VCaP (cell line): ENCODE results near the gene PLOD1.

Source experiments
- H3K27ac ChIP-seq: fragments of 450-650 bp; 2 replicates; pipeline ENCODE4 v1.5.1; 2017
- CTCF ChIP-seq: fragments of 450-650 bp; conservative IDR thresholded peaks from 2 replicates; pipeline ENCODE4 v1.5.1; 2017; ENCODE audit warnings: mild to moderate bottlenecking, moderate library complexity

The PLOD1 gene

GRCh38 chr1:11948822-11949458, 14.4 kb downstream of the PLOD1 start:
- no peak overlapping the region for H3K27ac ChIP-seq
- no peak for TF ChIP-seq CTCF

GRCh38 chr1:11951901-11952300, 17.4 kb downstream of the PLOD1 start:
- no peak for TF ChIP-seq CTCF
- H3K27ac ChIP-seq: no peak overlapping the region

GRCh38 chr1:11952455-11953109, 18.1 kb downstream of the PLOD1 start:
- TF ChIP-seq CTCF: no peak
- H3K27ac ChIP-seq: no peak overlapping the region

GRCh38 chr1:11955221-11955620, 20.7 kb downstream of the PLOD1 start:
- no peak overlapping the region for H3K27ac ChIP-seq
- no peak for TF ChIP-seq CTCF

- no peak overlapping the region for H3K27ac ChIP-seq
- TF ChIP-seq CTCF: no peak
These were observed 22.9 kb downstream of the PLOD1 start for GRCh38 chr1:11957398-11957797.

- H3K27ac ChIP-seq: no peak overlapping the region
- no peak for TF ChIP-seq CTCF
These were observed 23.4 kb downstream of the PLOD1 start for GRCh38 chr1:11957897-11958296.

- TF ChIP-seq CTCF: no peak
- peak overlapping the region; percentile 69 for H3K27ac ChIP-seq
These were observed 25.8 kb downstream of the PLOD1 start for GRCh38 chr1:11960276-11960675.
